HFF-Myc (cell line): ENCODE measurements around the gene CCDC57.
A peak's percentile ranks its signal among the peaks of the same experiment; 100 is the strongest.

Experiments used
- DNase-seq: peaks from one replicate; pipeline ENCODE4 v3.0.0-alpha.2; 2011; ENCODE audit warnings: low read depth; ENCODE audit errors: extremely low read depth
- H3K4me3 ChIP-seq: replicated peaks from 2 replicates; pipeline ENCODE4 v1.5.1; 2011; ENCODE audit warnings: low read depth, mild to moderate bottlenecking, control low read depth, low read length
- TF ChIP-seq, protein P1 (sequence below): IDR thresholded peaks from 2 replicates; pipeline ENCODE4 v1.5.1; 2012; ENCODE audit warnings: mild to moderate bottlenecking, low read depth, low read length, control low read depth; ENCODE audit errors: missing control alignments

Gene CCDC57

DNA sequence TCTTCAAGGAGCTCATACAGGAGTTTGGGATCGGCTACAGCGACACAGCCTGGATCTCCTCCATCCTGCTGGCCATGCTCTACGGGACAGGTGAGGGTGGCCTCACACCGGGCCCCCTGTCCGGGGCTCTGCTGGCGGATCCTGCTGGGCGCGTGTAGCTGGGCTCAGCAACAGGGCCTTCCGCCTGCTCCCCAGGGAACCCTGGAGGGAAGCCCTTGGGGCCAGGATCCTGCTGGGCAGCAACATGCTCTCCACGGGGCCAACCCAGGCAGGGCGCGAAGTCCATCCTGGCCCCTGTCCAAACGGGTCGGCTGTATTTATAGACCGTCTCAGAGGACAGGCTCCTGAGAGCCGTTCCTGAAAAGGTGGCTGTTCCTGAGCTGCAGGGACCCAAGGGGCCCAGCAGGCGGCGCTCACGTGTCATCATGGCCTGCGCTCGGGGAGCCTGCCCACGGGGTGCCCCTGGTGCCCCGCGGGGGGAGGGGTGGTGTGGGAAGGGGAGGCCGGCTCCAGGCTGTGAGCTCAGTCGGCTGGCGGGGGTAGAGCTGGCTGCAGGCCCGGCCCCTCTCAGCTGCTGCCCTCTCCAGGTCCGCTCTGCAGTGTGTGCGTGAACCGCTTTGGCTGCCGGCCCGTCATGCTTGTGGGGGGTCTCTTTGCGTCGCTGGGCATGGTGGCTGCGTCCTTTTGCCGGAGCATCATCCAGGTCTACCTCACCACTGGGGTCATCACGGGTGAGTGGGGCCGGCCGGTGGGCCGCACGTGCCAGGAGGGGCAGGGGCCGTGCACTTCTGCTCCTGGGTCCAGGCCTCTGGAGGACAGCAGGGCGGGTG, 23.7 kb upstream of the CCDC57 start:
- TF ChIP-seq, protein P1, sequence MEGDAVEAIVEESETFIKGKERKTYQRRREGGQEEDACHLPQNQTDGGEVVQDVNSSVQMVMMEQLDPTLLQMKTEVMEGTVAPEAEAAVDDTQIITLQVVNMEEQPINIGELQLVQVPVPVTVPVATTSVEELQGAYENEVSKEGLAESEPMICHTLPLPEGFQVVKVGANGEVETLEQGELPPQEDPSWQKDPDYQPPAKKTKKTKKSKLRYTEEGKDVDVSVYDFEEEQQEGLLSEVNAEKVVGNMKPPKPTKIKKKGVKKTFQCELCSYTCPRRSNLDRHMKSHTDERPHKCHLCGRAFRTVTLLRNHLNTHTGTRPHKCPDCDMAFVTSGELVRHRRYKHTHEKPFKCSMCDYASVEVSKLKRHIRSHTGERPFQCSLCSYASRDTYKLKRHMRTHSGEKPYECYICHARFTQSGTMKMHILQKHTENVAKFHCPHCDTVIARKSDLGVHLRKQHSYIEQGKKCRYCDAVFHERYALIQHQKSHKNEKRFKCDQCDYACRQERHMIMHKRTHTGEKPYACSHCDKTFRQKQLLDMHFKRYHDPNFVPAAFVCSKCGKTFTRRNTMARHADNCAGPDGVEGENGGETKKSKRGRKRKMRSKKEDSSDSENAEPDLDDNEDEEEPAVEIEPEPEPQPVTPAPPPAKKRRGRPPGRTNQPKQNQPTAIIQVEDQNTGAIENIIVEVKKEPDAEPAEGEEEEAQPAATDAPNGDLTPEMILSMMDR, result peak; percentile 76
- no peak for DNase-seq
- no peak overlapping the region for H3K4me3 ChIP-seq

DNA sequence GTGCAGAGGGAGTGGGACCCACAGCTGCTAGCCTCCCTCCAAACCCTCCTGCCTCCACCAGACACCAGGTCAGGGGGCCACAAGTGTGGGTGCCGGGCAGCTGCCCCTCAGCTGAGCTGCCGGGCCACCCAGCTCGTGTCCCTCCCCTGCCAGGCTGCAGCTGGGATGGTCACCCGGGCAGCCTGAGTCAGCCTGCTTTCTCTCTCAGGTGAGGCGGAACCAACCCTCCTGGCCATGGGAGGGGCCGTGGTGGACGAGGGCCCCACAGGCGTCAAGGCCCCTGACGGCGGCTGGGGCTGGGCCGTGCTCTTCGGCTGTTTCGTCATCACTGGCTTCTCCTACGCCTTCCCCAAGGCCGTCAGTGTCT, 23.1 kb upstream of the CCDC57 start:
- no peak overlapping the region for H3K4me3 ChIP-seq
- no peak for DNase-seq
- TF ChIP-seq, protein P1, result no peak

- no peak for DNase-seq
- TF ChIP-seq, protein P1, result no peak
- H3K4me3 ChIP-seq, result no peak overlapping the region
Observed at GRCh38 chr17:82235056-82235774, 22.6 kb upstream of the CCDC57 start.

DNA sequence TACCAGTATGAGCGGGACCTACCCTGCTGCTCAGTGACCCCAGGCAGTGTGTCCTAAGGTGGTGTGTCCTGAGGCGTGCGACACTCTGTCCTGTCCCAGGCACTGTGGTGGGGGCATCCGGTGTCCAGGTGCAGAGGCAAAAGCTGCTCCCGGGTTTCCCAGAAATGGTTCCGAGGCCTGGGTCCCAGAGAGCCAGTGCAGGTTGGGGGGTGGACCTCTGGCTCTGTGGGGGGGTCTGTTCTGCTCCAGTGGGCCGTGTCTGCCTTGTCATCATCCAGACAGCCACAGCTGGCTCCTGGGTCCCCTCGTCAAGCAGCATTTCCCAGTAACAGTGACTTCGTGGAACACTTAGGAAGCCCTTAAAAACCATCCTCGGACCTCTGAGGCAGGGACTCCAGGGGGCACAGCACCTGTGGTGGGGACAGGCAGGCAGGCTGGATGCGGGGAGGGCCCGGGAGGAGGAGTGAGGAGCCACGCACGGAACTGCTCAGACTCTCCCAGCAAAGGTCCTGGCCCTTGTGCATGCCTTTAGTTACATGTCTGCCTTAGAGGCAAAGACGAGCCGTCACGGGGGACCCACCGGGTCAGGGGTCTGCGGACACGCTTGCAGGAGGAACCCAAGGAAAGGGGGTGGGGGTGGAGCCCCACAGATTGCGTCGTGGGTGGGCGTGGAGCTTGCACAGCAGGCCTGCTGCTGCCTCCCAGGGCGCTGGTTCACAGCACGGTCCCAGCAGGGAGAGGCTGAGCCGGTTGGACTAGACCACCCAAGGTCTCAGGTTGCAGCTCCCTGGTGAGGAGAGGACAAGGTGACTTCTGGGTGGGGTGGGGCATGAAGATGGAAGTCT, 21.8 kb upstream of the CCDC57 start:
- DNase-seq, result no peak
- TF ChIP-seq, protein P1, result no peak
- no peak overlapping the region for H3K4me3 ChIP-seq

DNA sequence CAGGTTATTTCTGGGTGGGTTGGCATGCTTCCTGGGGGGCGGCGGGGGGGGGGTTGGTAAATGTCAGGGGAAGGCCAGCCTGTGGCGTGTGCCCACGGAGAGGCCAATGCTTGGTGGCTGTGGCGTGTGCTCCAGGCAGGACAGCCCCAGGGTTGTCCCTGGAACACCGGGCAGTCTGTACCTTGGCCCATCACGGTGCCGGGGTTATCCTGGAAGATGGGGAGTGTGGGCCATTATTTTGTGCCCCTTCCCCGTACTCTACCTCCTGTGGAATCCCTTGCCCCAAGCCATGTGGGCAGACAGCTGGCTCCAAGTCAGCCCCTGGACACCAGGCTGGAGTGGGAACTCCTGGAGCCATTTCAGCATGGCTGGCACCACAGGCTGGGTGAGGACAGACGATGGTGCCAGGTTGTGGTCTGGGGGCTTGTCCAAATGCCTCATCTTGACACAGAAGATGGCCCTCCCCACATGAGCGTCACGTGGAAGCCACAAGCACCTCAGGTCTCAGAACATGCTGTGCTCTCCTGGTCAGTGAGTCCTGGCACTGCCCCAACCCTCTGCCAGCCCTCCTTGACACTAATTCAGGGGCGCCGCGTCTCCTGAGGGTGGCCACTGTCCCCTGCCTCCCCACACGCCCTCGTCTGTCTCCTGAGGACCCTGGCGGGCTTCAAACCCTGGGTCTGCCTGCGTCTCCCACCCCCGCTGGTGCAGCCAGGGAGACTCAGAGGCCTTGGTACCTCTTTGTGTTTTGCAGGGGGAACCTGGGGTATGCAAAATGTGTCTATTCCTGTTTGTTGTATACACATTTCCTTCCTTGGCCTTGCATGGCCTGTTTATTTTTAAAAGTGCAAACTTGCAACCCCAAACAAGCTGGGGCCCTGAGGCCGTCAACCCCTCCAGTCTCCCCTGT, 20.5 kb upstream of the CCDC57 start:
- H3K4me3 ChIP-seq, result no peak overlapping the region
- TF ChIP-seq, protein P1, result no peak
- DNase-seq, result no peak
